ENCODE results near the gene ZNF687.

The ZNF687 gene

DNA sequence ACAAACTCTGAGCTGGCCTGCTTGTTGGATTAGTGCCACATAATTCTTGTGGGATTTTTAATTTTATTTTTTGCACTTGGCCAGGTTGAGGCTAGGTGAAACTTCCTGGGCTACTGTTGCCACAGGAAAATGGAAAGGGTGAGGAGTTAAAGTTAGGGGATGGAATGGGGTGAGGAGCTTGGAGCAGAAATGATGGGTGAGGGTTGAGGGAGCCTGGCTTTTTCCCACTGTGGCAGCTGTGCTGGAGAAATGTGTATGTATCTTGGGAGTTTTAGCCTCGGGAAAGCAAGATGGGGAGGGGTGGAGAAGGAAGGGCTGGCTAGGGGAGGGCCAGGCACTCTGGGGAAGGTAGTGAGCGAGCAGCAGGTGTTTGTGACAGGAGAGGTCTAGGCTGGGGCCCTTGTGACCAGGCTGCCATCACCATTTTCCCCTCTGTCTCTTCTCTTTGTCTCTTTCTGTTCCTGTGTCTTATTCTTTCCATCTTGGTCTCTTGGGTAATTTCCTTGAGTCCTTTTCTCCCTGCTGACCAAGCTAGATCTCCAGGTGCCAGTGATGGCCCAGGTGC lies 2.0 kb downstream of the ZNF687 start:
- TF ChIP-seq SPI1 (IDR thresholded peaks at IDR 0.05; ENCODE audit: borderline replicate concordance, low read depth): no peak
- TF ChIP-seq, protein P1, sequence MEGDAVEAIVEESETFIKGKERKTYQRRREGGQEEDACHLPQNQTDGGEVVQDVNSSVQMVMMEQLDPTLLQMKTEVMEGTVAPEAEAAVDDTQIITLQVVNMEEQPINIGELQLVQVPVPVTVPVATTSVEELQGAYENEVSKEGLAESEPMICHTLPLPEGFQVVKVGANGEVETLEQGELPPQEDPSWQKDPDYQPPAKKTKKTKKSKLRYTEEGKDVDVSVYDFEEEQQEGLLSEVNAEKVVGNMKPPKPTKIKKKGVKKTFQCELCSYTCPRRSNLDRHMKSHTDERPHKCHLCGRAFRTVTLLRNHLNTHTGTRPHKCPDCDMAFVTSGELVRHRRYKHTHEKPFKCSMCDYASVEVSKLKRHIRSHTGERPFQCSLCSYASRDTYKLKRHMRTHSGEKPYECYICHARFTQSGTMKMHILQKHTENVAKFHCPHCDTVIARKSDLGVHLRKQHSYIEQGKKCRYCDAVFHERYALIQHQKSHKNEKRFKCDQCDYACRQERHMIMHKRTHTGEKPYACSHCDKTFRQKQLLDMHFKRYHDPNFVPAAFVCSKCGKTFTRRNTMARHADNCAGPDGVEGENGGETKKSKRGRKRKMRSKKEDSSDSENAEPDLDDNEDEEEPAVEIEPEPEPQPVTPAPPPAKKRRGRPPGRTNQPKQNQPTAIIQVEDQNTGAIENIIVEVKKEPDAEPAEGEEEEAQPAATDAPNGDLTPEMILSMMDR (IDR thresholded peaks at IDR 0.05; ENCODE audit: insufficient read depth, low read length): no peak
- TF ChIP-seq, protein P2, sequence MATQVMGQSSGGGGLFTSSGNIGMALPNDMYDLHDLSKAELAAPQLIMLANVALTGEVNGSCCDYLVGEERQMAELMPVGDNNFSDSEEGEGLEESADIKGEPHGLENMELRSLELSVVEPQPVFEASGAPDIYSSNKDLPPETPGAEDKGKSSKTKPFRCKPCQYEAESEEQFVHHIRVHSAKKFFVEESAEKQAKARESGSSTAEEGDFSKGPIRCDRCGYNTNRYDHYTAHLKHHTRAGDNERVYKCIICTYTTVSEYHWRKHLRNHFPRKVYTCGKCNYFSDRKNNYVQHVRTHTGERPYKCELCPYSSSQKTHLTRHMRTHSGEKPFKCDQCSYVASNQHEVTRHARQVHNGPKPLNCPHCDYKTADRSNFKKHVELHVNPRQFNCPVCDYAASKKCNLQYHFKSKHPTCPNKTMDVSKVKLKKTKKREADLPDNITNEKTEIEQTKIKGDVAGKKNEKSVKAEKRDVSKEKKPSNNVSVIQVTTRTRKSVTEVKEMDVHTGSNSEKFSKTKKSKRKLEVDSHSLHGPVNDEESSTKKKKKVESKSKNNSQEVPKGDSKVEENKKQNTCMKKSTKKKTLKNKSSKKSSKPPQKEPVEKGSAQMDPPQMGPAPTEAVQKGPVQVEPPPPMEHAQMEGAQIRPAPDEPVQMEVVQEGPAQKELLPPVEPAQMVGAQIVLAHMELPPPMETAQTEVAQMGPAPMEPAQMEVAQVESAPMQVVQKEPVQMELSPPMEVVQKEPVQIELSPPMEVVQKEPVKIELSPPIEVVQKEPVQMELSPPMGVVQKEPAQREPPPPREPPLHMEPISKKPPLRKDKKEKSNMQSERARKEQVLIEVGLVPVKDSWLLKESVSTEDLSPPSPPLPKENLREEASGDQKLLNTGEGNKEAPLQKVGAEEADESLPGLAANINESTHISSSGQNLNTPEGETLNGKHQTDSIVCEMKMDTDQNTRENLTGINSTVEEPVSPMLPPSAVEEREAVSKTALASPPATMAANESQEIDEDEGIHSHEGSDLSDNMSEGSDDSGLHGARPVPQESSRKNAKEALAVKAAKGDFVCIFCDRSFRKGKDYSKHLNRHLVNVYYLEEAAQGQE (IDR thresholded peaks at IDR 0.05; ENCODE audit: insufficient replicate concordance, low read depth): no peak
- no peak for TF ChIP-seq GABPA (IDR thresholded peaks at IDR 0.05; ENCODE audit: low read depth)
- no peak for TF ChIP-seq POLR2AphosphoS5 (IDR thresholded peaks at IDR 0.05; ENCODE audit: low read depth)
- H3K27ac ChIP-seq (replicated peaks): no peak overlapping the region

DNA sequence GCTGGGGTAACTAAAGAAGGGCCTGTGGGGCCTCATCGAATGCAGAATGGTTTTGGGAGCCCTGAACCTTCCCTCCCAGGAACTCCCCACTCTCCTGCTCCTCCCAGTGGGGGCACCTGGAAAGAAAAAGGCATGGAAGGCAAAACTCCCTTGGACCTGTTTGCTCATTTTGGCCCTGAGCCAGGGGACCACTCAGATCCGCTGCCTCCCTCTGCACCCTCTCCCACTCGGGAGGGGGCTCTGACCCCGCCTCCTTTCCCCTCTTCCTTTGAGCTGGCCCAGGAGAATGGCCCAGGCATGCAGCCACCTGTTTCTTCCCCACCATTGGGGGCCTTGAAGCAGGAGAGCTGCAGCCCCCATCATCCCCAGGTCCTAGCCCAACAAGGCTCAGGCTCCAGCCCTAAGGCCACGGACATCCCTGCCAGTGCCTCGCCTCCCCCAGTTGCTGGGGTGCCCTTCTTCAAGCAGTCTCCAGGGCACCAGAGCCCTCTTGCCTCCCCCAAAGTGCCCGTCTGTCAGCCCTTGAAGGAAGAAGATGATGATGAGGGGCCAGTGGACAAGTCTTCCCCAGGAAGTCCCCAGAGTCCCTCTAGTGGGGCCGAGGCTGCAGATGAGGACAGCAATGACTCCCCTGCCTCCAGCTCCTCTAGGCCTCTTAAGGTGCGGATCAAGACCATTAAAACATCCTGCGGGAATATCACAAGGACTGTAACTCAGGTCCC lies 4.7 kb downstream of the ZNF687 start:
- TF ChIP-seq, protein P1 (IDR thresholded peaks at IDR 0.05; ENCODE audit: insufficient read depth, low read length): no peak
- TF ChIP-seq SPI1 (IDR thresholded peaks at IDR 0.05; ENCODE audit: borderline replicate concordance, low read depth) (no peak), POLR2AphosphoS5 (IDR thresholded peaks at IDR 0.05; ENCODE audit: low read depth) (no peak; the same call in 1 of the 2 replicates), GABPA (IDR thresholded peaks at IDR 0.05; ENCODE audit: low read depth) (no peak)
- TF ChIP-seq, protein P2 (IDR thresholded peaks at IDR 0.05; ENCODE audit: insufficient replicate concordance, low read depth): no peak
- no peaks in the 10 kb centered on the region for H3K27me3 ChIP-seq (ENCODE audit: insufficient read depth, poor library complexity, severe bottlenecking)
- H3K27ac ChIP-seq (replicated peaks): no peak overlapping the region
- no peak for DNase-seq (ENCODE audit: low read depth in 1 of 2, low spot score in 1 of 2)
- H3K4me3 ChIP-seq (replicated peaks; ENCODE audit: insufficient read depth, low read length): no peak overlapping the region

More for the DNA sequence above, 2.0 kb downstream of the ZNF687 start:
- no peak overlapping the region for H3K4me3 ChIP-seq (replicated peaks; ENCODE audit: insufficient read depth, low read length)
- H3K27me3 ChIP-seq (ENCODE audit: insufficient read depth, poor library complexity, severe bottlenecking): no peaks in the 10 kb centered on the region
- DNase-seq (ENCODE audit: low read depth in 1 of 2, low spot score in 1 of 2): no peak

DNA sequence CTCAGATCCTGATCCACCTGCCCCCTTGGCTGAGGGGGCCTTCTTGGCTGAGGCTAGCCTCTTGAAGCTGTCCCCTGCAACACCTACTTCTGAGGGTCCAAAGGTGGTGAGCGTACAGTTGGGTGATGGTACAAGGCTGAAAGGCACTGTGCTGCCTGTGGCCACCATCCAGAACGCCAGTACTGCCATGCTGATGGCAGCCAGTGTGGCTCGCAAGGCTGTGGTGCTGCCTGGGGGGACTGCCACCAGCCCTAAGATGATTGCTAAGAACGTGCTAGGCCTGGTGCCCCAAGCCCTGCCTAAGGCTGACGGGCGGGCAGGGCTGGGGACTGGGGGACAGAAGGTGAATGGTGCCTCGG lies 5.2 kb downstream of the ZNF687 start:
- no peak overlapping the region for H3K4me3 ChIP-seq (replicated peaks; ENCODE audit: insufficient read depth, low read length)
- no peak overlapping the region for H3K27ac ChIP-seq (replicated peaks)
- TF ChIP-seq GABPA (IDR thresholded peaks at IDR 0.05; ENCODE audit: low read depth): no peak
- TF ChIP-seq, protein P2 (IDR thresholded peaks at IDR 0.05; ENCODE audit: insufficient replicate concordance, low read depth): no peak
- no peak for TF ChIP-seq SPI1 (IDR thresholded peaks at IDR 0.05; ENCODE audit: borderline replicate concordance, low read depth)
- TF ChIP-seq, protein P1 (IDR thresholded peaks at IDR 0.05; ENCODE audit: insufficient read depth, low read length): no peak
- DNase-seq (ENCODE audit: low read depth in 1 of 2, low spot score in 1 of 2): no peak
- H3K27me3 ChIP-seq (ENCODE audit: insufficient read depth, poor library complexity, severe bottlenecking): no peaks in the 10 kb centered on the region
